Brain microvascular endothelial cell (primary cell): Measurements from ENCODE around the gene LYPD6B.

Source experiments
- DNase-seq: peaks from one replicate; pipeline ENCODE4 v3.0.0-alpha.2; 2020
- H3K27ac ChIP-seq: fragments of 250-450 bp; sonication (Bioruptor Pico); 2 replicates; pipeline ENCODE4 v1.5.1; 2020; ENCODE audit warnings: mild to moderate bottlenecking, moderate library complexity
- H3K27me3 ChIP-seq: fragments of 250-450 bp; sonication (Bioruptor Pico); replicated peaks from 2 replicates; pipeline ENCODE4 v1.5.1; 2020; ENCODE audit warnings: mild to moderate bottlenecking
- H3K36me3 ChIP-seq: fragments of 250-450 bp; sonication (Bioruptor Pico); replicated peaks from 2 replicates; pipeline ENCODE4 v1.5.1; 2020; ENCODE audit warnings: mild to moderate bottlenecking
- H3K4me3 ChIP-seq: 2 replicates; pipeline ENCODE4 v1.5.1; 2011; ENCODE audit warnings: low read depth, mild to moderate bottlenecking, control low read depth, low read length, moderate library complexity
- in situ Hi-C: cut with HindIII; loops from 2 replicates; pipeline ENCODE4 v1.10.0; 2017; ENCODE audit warnings: low sequenced_read_pairs, low pct_ligation_motif_present
- TF ChIP-seq, protein P1 (sequence below): IDR thresholded peaks from 2 replicates; pipeline ENCODE4 v1.5.1; 2011; ENCODE audit warnings: low read depth, mild to moderate bottlenecking, moderate library complexity, low read length, control low read depth, inconsistent platforms; ENCODE audit errors: missing control alignments

Gene LYPD6B

DNA sequence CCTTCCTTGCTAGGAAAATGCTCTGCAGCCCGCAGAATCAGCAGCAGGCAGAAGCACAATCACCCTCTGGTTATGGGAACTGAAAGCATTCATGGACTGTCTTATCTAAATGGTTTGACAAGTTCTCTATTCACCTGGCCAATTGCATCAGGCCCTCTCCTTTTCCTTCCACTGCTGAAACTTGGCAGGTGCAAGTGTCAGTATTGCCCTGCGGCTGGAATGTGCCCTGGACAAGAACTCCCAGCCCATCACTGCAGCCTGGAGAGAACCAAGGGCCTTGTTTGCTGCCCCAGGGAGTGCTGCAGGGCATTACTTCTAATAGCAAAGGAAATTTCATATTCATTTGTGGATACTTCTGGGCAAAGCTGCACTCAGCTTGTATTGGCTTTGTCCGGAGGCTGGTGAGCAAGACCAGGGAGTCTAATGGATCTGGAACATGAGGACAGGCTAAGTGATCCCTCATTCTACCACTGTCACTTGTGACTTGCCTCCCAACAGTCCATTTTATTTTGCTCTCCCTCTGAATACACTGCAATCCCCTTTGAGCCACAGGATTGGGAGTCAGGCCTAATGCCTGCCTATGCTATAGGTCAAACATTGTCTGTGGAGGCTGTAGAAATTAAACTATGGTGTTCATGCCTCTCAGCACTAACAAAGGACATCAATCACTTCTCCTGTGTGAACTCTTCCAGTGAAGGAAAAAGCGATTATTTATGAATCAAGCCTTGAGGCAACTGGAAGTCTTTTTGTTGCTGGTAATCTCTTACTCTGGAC is 116.9 kb downstream of the LYPD6B start:
- no peaks in the 10 kb centered on the region for H3K36me3 ChIP-seq
- no peak for DNase-seq
- in situ Hi-C loops, result no loop called here

DNA sequence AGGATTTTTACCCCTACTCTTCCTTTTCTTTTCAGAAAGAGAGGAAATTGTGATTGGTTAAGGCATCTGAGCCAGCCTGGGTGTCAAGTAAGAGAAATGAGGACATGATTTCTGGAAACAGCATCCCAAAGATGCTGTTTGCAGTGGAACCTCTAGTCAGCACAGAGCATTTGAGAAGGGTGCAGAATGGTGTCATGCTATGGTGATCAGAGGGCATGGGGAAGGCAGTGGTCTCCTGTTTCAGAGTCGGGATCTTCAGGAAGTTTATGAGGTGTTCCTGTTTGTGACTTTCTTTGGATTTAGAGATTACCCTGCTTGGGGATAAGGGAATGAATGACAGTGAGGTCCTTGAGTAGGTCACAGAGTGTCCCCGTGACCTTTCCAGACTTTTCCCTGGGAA is 117.5 kb downstream of the LYPD6B start:
- Histone ChIP-seq H3K27ac (no peak overlapping the region), H3K4me3 (no peak overlapping the region), H3K27me3 (no peaks in the 10 kb centered on the region), H3K36me3 (no peaks in the 10 kb centered on the region)
- TF ChIP-seq, protein P1, sequence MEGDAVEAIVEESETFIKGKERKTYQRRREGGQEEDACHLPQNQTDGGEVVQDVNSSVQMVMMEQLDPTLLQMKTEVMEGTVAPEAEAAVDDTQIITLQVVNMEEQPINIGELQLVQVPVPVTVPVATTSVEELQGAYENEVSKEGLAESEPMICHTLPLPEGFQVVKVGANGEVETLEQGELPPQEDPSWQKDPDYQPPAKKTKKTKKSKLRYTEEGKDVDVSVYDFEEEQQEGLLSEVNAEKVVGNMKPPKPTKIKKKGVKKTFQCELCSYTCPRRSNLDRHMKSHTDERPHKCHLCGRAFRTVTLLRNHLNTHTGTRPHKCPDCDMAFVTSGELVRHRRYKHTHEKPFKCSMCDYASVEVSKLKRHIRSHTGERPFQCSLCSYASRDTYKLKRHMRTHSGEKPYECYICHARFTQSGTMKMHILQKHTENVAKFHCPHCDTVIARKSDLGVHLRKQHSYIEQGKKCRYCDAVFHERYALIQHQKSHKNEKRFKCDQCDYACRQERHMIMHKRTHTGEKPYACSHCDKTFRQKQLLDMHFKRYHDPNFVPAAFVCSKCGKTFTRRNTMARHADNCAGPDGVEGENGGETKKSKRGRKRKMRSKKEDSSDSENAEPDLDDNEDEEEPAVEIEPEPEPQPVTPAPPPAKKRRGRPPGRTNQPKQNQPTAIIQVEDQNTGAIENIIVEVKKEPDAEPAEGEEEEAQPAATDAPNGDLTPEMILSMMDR, result no peak
- in situ Hi-C loops, result no loop called here
- DNase-seq, result no peak

More for the DNA sequence above, 116.9 kb downstream of the LYPD6B start:
- TF ChIP-seq, protein P1, result no peak
- H3K27ac ChIP-seq, result no peak overlapping the region
- H3K4me3 ChIP-seq, result no peak overlapping the region
- H3K27me3 ChIP-seq, result no peaks in the 10 kb centered on the region

- TF ChIP-seq, protein P1, result no peak
- Histone ChIP-seq H3K27me3 (no peaks in the 10 kb centered on the region), H3K27ac (no peak overlapping the region), H3K36me3 (no peaks in the 10 kb centered on the region), H3K4me3 (no peak overlapping the region)
- in situ Hi-C loops, result no loop called here
- DNase-seq, result no peak
Observed at GRCh38 chr2:149156971-149157740, 118.7 kb downstream of the LYPD6B start.

DNA sequence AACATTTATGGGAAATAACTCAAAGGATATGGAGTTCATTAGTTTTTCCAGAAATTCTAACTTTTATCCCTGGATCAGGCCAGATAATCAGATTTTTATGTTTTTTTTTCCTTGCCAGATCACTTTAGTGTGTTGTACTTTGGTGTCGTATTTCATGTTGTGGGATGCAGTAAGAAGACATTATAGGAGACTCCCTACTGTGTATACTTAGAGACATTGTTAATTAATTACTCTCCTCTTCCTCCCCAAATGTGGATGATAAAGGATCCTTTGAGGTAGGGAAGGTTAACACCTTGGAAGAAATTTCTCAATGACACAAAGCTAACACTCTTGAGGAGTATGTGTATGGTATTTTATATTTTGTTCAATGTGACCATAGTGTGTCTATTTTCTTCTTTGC is 120.5 kb downstream of the LYPD6B start:
- DNase-seq, result no peak
- in situ Hi-C loops, result no loop called here
- H3K27me3 ChIP-seq, result no peaks in the 10 kb centered on the region
- H3K4me3 ChIP-seq, result no peak overlapping the region
- no peaks in the 10 kb centered on the region for H3K36me3 ChIP-seq
- TF ChIP-seq, protein P1, result no peak
- H3K27ac ChIP-seq, result no peak overlapping the region

GRCh38 chr2:149160195-149160594 is 121.7 kb downstream of the LYPD6B start:
- Histone ChIP-seq H3K36me3 (no peaks in the 10 kb centered on the region), H3K4me3 (no peak overlapping the region), H3K27me3 (no peaks in the 10 kb centered on the region), H3K27ac (no peak overlapping the region)
- in situ Hi-C loops, result no loop called here
- TF ChIP-seq, protein P1, result no peak
- DNase-seq, result no peak
